Measurements from ENCODE around the gene NBPF11. TPM values are rescaled to one million over a fixed set of nuclear protein-coding genes. Genes with fewer than 3 reads are reported as not detected.
"Not testable (repeated sequence)": the region's sequence is repeated elsewhere in the genome, so short reads cannot be mapped to it uniquely, and the experiment has no call there.

NBPF11 gene
- total RNA-seq, 4 donors from 2014 or later, result 11.4 to 17.6 (median 14.1) TPM

DNA sequence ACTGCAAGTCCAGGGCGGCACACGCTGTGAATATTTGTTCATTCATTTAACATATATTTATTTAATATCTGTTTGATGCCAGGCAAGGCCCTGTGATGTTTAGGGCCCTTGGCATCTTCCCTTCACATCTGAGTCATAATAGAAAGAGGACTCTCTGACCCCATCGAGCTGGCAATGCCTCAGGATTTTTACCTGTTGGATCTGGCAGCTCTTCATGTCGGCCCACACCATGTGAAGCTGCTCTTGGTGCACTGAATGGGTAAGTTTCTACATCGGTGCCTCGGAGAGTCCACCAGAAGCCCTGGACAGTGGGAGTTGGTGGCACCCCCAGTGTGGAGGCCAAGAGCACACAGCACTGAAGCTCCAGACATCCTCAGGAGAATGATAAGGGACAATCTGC lies 8.9 kb downstream of the NBPF11 start:
- H3K4me3 ChIP-seq (replicated peaks in 1 of 3); DNase-seq; intact Hi-C loops (cut with DNase I); H3K27me3 ChIP-seq; H3K27ac ChIP-seq; H3K36me3 ChIP-seq; H3K9me3 ChIP-seq; H3K4me1 ChIP-seq: not testable (repeated sequence)
- WGBS, 2 donors, result 90 to 98% methylated on average over 3 to 4 of the region's 6 CpGs

DNA sequence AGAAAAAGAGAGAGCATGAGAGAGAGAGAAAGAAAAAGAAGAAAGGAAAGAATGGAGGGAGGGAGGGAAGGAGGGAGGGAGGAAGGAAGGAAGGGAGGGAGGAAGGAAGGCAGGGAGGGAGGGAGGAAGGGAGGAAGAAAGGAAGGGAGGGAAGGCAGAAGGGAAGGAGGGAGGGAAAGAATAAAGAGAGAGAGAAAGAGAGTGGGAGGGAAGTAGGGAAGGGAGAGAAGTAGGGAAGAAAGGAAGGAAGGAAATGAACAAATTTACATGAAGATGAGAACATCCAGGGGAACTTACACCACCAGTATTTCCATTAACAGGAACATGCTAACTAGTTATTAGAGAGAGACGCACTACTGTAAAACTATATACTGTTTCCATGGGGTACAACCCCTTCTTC lies 10.1 kb downstream of the NBPF11 start:
- H3K4me1 ChIP-seq; H3K4me3 ChIP-seq (replicated peaks in 1 of 3); H3K9me3 ChIP-seq; DNase-seq; H3K27me3 ChIP-seq; intact Hi-C loops (cut with DNase I); H3K36me3 ChIP-seq; H3K27ac ChIP-seq: not testable (repeated sequence)
- WGBS, 2 donors, result 95 to 100% methylated on average over 1 of the region's 1 CpG

DNA sequence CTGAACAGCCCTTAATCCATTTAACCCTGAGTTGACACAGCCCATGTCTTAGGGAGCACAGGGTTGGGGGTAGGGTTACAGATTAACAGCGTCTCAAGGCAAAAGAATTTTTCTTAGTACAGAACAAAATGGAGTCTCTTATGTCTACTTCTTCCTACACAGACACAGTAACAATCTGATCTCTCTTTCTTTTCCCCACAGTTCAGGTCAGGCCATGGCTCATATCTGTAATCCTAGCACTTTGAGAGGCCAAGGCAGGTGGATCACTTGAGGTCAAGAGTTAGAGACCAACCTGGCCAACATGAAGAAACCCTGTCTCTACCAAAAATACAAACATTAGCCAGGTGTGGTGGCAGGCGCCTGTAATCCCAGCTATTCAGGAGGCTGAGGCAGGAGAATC lies 13.5 kb downstream of the NBPF11 start:
- H3K36me3 ChIP-seq; H3K27me3 ChIP-seq; H3K27ac ChIP-seq; H3K4me1 ChIP-seq; intact Hi-C loops (cut with DNase I); DNase-seq; H3K4me3 ChIP-seq (replicated peaks in 1 of 3); H3K9me3 ChIP-seq: not testable (repeated sequence)
- no CpG with 5 or more reads among the region's 2 CpGs for WGBS, 2 donors

DNA sequence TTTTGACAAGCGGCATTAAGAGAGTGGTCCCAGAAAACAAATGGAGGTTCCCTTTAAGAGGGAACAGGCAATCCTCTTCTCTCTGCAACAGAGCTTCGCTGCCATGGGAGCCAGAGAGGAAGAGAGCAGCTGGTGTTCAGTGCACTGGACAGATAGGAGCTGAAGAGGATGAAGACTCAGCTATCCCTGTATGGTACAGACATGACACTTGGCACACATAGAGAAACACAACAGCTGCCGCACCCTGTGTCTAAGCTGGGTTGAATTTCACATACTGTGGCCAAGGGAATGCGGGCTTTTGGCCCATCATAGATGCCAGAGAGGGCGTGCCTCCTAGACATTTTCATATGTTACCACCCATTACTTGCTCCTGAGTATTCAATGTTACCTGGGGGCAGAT lies 29.7 kb downstream of the NBPF11 start:
- H3K4me1 ChIP-seq; DNase-seq; H3K4me3 ChIP-seq (replicated peaks in 1 of 3); H3K36me3 ChIP-seq; H3K9me3 ChIP-seq; intact Hi-C loops (cut with DNase I); H3K27me3 ChIP-seq; H3K27ac ChIP-seq: not testable (repeated sequence)
- 83 to 92% methylated on average over 5 of the region's 5 CpGs for WGBS, 2 donors

DNA sequence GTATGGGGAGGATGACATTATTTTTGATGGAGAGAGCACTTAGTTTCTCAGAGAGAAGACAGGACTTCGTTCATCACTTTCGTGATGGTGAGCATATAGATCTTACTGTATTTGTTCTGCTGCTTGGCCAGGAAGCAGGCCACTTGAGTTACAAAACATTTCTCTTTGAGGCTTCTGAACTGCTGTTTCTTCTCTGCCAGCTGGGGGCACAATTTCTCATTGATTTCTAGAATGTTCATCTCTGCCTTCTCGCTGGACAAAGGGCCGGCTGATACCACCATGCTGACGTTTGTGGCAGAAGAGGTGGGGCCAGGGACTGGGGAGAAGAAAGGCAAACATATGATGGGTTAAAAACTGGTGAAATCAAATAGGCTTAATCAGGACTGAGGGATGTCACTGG lies 31.7 kb downstream of the NBPF11 start:
- H3K4me1 ChIP-seq; DNase-seq; H3K27ac ChIP-seq; H3K4me3 ChIP-seq (replicated peaks in 1 of 3); H3K27me3 ChIP-seq; H3K36me3 ChIP-seq; intact Hi-C loops (cut with DNase I); H3K9me3 ChIP-seq: not testable (repeated sequence)
- 61 to 65% methylated on average over 5 of the region's 5 CpGs for WGBS, 2 donors

DNA sequence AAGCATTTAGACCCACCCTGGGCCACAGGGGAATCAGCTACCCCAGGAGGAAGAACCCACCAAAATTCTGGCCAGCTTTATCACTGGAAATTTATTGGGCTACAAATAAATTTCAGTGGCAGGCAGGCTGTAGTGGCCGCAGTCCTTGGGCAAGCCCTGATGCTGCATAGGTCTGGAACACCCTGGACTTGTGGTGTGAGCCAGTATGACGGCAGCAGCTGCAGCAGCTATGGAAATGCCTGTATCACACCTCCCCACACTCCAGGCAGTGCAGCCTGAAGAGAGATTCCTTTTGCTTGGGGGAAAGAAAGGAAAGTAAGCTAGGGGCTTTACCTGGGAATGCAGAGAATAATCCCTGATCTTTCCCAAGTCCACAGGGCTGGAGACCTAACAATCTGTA lies 56.3 kb downstream of the NBPF11 start:
- H3K27ac ChIP-seq; H3K36me3 ChIP-seq; H3K4me1 ChIP-seq; DNase-seq; intact Hi-C loops (cut with DNase I); H3K4me3 ChIP-seq (replicated peaks in 1 of 3); H3K9me3 ChIP-seq; H3K27me3 ChIP-seq: not testable (repeated sequence)
- WGBS, 2 donors, result 76% methylated on average over 2 of the region's 2 CpGs; no CpG with 5 or more reads in 1 of the 2 donors

DNA sequence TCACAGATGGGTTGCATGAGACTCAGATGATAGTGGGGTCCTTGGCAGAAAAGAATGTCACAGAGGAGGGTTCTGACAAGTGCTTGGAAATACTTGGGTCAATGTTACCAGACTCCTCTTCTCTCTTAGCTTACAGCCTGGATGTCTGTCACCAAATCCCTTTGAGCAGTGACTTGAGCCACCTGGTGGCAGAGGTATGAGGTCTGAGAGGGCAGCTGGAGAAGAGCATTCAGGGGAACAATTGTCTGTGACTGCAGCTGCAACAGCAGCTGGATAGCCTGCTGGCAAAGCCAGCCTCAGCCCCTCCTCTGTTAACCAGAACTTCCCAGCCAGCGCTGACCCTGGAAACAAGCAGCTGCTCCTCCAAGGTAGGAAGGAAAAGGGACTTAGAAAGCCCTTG lies 65.9 kb downstream of the NBPF11 start:
- H3K27me3 ChIP-seq; H3K36me3 ChIP-seq; DNase-seq; H3K4me3 ChIP-seq (replicated peaks in 1 of 3); H3K4me1 ChIP-seq; intact Hi-C loops (cut with DNase I); H3K9me3 ChIP-seq; H3K27ac ChIP-seq: not testable (repeated sequence)
- WGBS, 2 donors, result no CpG with 5 or more reads among the region's 1 CpG

DNA sequence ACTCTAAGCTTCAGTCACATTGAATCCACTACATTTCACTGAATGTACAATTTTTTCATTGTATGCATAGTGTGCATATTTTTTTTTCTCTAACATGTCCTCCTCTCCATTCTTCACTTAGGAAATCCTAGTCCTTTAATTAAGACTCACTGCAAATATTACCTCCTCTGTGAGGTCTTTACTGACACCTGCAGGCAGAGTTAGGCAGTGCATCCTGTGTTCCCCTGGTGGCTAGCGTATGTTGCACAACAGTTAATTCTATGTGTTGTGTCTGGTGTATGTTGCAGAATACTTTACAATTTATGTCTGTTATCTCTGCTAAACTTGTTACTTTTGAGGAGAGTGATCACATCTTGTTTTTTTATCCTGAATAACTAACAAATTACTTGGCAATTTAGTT lies 70.9 kb downstream of the NBPF11 start:
- H3K4me1 ChIP-seq; DNase-seq; H3K27me3 ChIP-seq; H3K36me3 ChIP-seq; H3K9me3 ChIP-seq; H3K27ac ChIP-seq; H3K4me3 ChIP-seq (replicated peaks in 1 of 3); intact Hi-C loops (cut with DNase I): not testable (repeated sequence)
- no CpG with 5 or more reads among the region's 1 CpG for WGBS, 2 donors

DNA sequence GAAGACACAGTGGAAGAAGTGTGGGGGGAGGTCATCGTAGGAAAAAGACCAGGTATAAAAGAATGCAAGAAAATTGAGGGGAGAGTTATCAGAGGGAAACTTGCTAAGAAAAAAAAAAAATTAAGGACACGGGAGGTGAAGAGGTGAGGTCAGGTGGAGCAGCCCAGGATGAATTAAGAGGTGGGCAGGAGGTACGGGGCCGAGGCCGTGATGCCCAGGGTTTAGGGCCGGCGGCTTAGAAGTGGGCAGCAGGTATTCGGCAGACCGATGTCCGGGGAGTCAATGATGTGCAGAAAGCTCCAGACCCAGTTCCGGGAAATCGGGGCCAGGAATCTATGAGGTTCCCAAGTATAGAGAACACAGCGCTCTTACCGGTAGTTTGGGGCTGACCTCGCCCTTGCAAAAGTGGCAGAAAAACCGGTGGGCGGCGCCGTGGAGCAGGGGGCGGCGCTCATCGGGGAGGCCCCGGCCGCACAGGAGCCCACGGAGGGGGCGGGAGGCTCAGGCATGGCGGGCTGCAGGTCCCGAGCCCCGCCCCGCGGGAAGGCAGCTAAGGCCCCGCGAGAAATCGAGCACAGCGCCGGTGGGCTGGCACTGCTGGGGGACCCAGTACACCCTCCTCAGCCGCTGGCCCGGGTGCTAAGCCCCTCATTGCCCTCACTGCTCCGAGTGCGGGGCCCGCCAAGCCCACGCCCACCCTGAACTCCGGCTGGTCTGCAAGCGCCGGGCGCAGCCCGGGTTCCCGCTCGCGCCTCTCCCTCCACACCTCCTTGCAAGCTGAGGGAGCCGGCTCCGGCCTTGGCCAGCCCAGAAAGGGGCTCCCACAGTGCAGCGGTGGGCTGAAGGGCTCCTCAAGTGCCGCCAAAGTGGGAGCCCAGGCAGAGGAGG lies 73.2 kb downstream of the NBPF11 start:
- H3K4me3 ChIP-seq (replicated peaks in 1 of 3); H3K27me3 ChIP-seq; H3K9me3 ChIP-seq; H3K27ac ChIP-seq; intact Hi-C loops (cut with DNase I); DNase-seq; H3K36me3 ChIP-seq; H3K4me1 ChIP-seq: not testable (repeated sequence)
- no CpG with 5 or more reads among the region's 54 CpGs for WGBS, 2 donors

DNA sequence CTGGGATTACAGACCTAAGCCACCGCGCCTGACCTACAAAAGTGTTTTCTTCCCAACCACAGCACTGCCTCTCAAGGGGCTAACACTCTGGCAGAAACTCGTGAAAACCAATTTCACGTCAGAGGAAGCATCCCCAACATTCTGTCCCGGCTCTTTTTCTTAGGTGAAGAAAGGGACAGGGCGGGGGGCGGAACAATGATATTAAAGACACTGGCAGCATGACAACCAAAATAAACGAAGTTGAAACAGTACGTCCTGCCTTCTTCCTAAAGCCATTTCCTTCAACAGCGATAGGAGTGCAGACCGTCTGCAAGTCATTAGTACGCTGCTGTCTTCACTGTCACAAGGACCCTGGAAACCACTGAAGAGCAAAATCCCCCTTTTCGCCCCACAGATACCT lies 74.0 kb downstream of the NBPF11 start:
- WGBS, 2 donors, result no CpG with 5 or more reads among the region's 13 CpGs
- H3K4me3 ChIP-seq (replicated peaks in 1 of 3); intact Hi-C loops (cut with DNase I); H3K4me1 ChIP-seq; H3K27ac ChIP-seq; DNase-seq; H3K9me3 ChIP-seq; H3K36me3 ChIP-seq; H3K27me3 ChIP-seq: not testable (repeated sequence)

DNA sequence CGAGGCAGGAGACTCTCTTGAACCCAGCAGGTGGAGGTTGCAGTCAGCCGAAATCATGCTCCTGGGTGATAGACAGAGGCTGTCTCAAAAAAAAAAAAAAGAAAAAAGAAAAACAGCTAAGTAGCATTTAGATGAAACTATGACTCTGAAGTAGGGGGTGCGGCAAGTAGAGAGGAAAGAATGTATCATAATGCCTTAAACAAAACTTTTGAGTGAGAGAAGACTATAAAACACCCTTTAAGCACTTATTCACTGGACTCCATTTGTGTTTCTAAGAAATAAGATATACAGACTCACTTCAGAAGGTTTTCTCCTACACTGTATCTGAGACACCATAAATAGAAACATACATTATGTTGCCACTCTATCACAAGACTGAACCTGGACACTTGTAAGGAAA lies 74.6 kb downstream of the NBPF11 start:
- H3K4me1 ChIP-seq; intact Hi-C loops (cut with DNase I); H3K27me3 ChIP-seq; H3K36me3 ChIP-seq; H3K9me3 ChIP-seq; H3K27ac ChIP-seq; DNase-seq; H3K4me3 ChIP-seq (replicated peaks in 1 of 3): not testable (repeated sequence)
- WGBS, 2 donors, result no CpG with 5 or more reads among the region's 3 CpGs

DNA sequence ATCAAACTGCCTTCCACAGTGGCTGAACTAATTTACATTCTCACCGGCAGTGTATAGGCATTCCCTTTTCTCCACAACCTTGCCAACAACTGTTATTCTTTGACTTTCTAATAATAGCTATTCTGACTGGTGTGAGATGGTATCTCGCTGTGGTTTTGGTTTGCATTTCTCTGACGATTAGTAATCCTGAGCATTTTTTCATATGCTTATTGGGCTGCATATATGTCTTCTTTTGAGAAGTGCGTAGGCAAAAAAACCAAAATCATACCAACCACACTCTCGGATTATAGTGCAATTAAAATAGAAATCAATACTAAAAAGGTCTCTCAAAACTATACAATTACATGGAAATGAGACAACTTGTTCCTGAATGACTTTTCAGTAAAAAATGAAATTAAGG lies 78.7 kb downstream of the NBPF11 start:
- H3K9me3 ChIP-seq; DNase-seq; H3K4me3 ChIP-seq (replicated peaks in 1 of 3); H3K4me1 ChIP-seq; H3K27me3 ChIP-seq; H3K36me3 ChIP-seq; intact Hi-C loops (cut with DNase I); H3K27ac ChIP-seq: not testable (repeated sequence)
- no CpG with 5 or more reads among the region's 5 CpGs for WGBS, 2 donors

DNA sequence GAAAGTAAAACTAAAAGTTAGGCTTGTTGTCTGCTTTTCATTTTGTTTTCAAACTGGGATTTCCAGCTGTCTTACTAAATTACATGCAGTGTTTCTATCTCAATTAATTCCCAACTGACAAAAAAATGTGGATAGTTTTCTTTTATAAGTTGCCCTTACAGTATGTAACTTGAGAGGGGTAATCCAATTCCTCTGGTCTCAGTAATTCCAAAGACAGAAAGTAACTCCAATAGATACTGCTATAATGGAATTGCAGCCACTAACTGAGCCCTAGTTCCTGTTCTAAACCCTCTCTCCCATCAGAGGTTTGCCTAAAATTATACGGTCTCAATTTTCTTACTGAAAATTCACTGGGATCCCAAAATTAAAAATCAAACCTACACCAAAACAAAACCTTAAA lies 83.5 kb downstream of the NBPF11 start:
- H3K27ac ChIP-seq; intact Hi-C loops (cut with DNase I); H3K36me3 ChIP-seq; H3K4me1 ChIP-seq; DNase-seq; H3K27me3 ChIP-seq; H3K9me3 ChIP-seq; H3K4me3 ChIP-seq (replicated peaks in 1 of 3): not testable (repeated sequence)
- 67 to 100% methylated on average over 1 of the region's 1 CpG for WGBS, 2 donors
